Activated T-cell treated with anti-CD3 and anti-CD28 coated beads, Interleukin-2, amount 50 U/mL, for 48 hours (primary cell): ENCODE results near the gene NEK6.

Experiments used
- DNase-seq, 2 experiments: peaks; one replicate each; pipeline ENCODE4 v3.0.0-alpha.2; 2020

The NEK6 gene

DNA sequence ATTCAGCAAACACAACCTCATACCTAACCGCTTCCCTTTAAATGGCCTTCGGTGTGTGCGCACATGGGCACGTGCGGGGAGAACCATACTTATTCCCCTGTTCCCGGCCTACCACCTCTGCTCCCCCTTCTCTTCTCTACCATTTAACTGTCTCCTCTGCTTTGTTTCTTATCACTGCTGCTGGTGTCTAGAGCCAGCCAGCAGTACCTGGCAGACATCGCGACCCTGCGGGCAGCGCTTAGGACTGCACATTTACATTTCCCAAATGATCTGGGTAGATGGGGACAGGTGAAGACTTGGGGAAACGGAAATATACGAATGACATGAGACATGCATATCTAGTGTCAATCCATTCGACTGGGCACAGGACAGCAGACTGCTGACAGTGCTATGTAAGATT, 100.9 kb downstream of the NEK6 start:
- DNase-seq, result no peak

DNA sequence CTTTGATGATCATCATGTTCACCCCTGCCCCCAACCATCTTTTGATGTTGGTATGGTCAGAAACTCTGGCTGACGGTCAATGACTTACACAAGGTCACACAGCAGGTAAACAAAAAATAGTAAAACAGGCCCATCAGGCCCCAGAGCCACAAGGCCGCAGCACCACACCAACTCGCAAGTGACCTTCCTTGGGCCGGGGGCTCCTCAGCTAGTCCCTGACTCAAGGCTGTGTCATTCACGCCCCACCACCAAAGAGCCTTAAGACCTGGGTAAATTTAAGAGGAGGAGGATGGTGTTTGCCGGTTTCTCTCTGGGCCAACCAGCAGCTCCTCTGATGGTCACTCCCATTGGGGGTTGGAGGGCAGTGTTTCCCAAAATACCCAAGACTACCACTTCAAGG, 101.7 kb downstream of the NEK6 start:
- no peak for DNase-seq

DNA sequence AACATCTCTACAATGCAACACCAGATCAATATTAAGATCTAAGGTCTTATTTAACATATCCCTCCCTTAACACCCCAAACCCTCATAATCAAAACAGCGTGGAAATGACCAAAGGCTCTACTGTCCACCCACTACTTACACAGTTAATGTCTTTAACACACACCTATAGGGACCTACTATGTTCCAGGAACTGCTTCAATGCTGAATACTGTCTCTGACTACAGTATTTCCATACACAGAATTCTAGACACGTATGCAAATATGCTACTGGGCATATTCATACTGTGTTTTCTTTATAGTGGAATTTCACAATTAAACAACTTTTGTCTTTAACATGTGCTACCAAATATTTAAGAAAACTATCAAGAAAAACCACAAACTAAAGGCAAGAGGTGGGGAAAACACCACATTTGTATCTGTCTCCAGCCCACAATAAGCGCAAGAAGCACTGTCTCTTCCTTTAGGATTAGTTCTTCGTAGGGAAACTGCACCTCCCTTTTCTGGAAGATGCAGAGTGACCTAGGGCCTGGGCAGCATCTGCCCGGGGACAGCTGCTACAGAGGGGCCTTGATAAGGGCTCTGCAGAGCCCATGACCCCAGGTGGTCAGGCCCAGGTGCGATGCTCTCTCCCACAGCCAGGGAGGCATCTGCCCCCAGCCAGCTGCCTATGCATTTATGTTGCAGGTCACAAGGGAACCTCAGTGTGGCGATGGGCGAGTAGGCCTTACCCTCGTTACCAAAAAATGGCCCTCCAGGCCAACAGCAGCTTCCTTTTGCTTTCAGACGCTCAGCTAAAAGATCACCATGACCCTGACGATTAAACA, 102.3 kb downstream of the NEK6 start:
- no peak for DNase-seq

DNA sequence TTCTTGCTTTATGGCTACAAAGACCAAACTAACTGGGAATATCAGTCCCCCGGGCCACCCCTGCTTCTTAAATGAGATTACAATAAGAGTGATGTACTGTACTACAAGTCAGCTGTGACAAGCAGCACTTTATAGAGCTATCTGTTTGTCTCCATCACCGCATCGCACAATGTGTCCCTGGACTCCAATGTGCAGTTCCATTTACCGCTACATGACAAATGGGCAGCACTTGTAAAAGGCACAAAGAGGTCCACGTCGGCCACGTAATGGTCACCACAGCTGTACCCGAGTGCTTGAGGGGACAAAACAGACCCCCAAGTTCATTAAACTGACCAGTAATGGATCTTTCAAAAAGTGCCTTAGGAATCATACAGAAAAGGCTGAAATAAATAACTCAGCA, 103.4 kb downstream of the NEK6 start:
- no peak for DNase-seq

DNA sequence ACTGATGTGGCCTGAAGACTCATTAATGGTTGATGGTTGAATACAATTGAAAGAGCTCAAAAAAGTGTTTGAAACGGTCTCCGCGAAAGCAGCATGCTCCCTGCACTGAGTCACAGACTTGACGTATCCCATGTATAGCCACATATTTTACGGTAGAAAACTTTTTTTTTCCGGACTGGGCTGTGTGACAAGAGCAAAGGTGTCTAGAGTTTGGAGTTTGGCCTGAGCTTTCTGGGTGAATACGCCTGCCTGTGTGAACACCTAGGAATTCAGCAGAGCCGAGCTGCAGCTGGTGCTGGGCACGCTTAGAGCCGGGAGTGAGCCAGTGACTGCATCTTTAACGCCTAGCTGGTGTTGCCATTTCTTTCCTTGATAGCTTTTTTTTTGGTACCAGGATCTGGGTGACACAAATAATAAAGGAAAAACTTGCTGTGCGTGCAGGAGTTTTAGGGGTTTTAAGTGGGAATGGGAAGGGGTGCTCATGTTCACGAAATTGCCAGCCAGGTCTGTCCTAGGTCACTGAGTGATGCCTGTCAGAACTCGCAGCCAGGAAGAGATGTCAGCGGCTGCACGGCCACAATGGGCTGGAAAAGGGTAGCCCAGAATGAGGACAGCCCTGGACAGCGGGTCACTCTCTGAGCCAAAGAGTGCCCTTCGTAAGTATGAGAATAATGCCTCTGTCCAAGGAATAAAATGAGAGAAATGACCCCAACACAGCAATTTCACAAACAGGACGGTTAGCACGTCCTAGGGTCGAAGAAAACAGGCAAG, 105.8 kb downstream of the NEK6 start:
- no peak for DNase-seq

DNA sequence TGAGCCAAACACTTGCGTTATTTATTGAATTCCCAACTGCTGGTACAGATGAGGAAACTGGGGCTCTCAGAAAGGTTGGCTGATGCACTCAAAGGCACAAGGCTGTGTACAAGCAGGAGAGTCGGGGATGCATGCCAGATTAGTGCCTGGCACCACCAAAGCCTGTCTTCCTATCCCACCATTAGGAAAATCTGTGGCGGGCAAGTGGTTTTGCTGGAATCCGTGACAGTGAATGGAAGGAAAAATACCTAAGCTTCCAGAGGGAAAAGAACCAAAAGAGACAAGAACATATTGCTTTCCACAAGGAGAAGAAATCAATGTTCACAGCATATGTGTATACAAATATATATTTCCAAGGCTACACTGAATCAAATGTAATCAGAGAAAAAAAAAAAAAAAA, 106.4 kb downstream of the NEK6 start:
- DNase-seq, result no peak

DNA sequence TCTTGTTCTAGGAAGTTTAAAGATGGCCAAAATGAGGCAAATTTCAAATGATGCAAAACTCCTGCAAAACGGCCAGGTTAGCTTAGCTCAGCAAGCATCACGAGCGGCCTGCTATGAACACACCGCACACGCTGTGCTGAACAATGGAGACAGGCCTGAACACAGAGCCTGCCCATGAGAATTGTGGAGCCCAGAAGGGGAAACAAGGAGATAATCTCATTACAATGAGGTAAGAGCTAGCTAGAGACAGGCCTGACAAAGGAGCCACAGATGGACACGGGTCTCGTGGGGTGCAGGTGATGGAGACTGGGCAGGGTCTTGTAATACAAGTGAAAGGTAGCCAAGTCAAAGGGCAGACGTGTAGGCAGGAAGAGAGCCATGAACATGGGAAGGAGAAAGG, 107.3 kb downstream of the NEK6 start:
- no peak for DNase-seq

DNA sequence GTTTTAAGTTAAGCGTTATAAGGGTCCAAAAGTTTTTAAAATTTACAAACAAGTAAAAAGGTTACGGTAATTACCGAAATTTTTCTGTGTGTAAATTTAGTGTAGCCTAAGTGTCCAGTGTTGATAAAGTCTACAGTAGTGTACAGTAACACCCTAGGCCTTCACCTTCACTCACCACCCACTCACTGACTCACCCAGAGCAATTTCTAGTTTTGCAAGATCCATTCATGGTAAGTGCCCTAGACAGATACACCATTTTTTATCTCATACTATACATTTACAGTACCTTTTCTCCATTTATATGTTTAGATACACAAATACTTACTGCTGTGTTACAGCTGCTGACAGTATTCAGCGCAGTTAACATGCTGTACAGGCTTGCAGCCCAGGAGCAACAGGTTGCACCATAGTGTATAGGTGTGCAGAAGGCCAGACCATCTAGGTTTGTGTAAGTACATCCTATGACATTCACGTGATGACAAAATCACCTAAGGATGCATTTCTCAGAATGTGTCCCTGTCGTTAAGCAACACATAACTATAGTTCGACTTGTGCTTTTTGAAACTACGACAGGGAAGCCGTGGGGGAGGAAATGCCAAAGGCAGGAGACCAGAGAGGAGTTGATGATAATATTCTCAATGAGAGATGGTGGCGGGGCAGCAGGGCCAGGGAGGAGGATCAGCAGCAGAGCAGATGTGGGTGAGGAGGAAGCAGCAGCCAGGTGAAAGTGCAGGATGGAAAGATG, 108.9 kb downstream of the NEK6 start:
- DNase-seq, result no peak

DNA sequence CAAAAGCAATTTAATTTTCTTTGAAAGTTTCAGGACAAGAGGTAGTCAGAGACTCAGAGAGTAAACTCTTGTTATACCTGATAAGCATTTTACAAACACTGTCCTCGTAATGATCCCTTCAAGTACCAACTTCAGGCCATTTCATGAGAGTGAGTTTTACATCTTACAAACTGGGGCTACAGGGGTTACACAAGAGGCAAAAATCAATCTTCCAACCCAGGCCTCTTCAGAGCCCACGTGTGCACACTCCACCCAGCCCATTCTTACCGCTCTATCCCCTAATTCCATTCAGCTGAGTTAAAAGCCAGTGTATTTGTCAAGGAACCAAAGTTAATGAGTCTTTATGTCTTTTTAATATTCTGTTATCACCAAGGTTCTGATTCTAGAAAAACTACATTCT, 110.9 kb downstream of the NEK6 start:
- no peak for DNase-seq

DNA sequence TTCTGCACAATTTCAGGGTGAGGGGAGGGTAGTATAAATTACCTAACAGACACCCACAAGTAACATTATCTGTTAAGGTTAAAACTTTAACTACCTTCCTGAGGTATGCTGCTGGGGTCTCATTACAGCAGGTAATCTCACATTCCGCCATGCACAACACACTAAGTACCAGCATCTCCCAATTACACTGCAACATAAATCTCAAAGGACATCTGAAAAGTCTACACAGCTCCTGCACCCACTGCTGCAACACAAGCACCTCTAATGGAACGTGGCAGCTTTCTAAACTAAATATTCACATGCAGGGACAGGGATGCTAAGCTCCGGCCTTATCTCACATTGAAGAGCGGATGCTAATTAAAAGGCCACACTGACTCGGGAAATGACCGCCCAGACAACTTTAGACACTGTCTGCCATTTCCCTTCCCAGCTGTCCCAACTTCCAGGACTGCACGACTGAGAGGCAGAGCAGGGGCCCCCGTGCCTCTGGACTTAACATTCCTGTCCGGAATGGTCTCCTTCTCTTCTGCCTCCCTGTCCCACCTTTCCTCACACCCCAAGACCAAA, 111.6 kb downstream of the NEK6 start:
- no peak for DNase-seq

DNA sequence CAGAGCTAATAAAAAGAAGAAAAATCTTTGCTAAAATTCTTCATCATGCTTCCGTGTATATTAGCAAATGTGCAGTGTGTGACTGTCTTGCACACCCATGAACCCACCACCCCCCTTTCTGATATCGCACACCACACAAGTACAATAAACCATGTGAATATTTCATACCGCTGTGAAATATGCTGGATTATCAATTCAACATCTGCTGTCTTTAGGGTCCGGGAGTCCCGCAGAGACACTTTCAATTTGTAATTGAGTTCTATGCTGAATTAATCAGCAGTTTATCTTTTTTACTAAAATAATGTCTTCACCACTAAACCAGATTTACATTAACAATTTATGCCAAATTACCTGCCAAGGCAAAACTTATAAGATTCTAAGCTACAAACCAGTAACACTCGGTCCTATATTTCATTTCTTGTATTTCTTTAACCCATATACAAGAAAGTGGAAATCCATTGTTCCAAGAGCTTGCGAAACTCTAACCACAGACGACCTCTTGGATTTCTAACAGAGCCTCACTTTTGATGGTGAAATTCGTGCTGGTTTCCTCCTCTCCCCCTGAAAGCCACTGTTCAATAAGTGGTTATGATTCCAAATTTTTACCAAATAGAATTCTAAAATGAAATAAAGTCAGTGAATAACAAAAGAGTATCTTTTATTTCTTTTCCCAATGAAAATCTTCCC, 113.3 kb downstream of the NEK6 start:
- DNase-seq, result no peak

DNA sequence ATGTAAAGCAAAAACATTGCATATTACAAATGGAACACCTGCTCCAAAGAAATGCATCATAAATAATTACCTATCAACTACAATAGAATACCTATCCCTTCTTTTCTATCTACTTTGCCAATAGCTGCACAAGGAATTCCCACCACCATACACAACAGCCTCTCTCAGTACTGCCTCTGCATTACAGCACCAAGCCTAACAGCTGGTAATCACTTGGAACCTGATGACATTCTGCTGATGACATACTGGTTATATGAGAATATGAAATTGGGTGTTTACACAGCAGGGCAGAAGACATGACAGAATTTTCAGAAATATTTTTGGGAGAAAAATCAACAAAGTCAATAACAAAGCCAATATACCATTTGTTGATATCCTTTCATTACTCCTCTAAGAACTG, 114.3 kb downstream of the NEK6 start:
- no peak for DNase-seq

DNA sequence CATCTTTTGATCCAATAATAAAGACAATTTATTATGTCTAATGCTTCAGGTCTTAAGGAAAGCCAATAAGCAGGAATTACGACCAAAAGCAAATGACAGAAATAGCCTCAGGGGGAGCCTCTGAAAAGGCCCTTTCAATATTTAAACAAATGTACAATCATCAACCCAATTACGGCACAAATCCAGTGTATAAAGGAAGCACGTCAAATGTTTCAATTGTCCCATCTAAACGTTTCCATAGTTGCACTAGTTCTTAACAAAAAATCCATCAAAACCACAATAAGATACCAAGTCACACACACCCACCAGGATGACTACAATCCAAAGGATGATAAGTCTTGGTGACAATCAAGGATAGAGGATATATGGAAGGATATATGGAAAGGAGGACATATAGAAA, 115.6 kb downstream of the NEK6 start:
- no peak for DNase-seq

DNA sequence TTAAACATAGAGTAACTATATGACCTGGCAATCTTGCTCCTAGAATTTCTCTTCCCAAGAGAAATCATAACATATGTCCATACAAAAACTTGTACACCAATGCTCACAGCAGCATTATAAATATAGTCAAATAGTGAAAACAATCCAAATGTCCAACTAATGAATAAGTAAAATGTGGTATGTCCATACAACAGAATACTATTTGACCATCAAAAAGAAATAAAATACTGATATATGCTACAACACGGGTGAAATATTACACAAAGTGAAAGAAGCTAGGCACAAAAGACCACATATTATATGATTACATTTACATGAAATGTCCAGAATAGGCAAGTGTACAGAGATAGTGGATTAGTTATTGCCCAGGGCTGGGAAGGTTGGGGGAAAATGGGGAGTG, 116.1 kb downstream of the NEK6 start:
- DNase-seq, result no peak

DNA sequence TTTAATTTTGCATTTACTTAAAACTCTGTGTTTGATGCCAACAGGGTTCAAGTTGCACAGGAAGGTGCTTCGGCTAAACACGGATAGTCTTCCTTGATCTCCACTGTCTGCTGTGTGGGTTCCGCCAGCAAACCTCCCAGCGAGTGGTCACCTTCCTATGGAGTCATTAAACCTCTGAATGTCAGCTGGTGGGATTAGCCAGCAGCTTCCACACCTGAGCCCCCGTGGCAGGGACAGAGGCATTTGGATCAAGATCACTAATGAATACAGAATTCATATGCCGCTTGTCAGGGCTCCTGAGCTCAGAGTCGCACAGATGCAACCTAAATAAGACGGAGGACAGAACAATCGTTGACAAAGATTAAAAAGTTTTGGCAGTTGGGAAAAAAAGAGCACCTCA, 118.0 kb downstream of the NEK6 start:
- no peak for DNase-seq

DNA sequence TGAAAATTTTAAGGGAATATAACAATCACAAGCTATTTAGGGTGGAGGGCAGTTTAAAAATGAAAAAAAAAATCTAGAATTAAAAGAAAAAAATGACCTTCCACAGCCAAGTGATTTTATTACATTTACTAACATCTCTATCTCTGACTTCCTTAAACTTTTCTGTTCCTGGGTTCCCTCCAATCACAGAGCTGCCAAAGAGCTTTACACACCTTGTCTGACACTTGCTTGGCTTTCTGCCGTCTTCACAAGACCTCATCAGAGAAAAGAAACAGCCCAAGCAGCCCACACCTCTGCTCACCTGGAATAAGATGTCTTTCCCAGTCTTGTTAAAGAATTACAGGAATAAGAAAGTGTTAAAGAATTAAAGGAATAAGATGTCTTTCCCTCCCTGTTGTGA, 118.6 kb downstream of the NEK6 start:
- DNase-seq, result no peak

DNA sequence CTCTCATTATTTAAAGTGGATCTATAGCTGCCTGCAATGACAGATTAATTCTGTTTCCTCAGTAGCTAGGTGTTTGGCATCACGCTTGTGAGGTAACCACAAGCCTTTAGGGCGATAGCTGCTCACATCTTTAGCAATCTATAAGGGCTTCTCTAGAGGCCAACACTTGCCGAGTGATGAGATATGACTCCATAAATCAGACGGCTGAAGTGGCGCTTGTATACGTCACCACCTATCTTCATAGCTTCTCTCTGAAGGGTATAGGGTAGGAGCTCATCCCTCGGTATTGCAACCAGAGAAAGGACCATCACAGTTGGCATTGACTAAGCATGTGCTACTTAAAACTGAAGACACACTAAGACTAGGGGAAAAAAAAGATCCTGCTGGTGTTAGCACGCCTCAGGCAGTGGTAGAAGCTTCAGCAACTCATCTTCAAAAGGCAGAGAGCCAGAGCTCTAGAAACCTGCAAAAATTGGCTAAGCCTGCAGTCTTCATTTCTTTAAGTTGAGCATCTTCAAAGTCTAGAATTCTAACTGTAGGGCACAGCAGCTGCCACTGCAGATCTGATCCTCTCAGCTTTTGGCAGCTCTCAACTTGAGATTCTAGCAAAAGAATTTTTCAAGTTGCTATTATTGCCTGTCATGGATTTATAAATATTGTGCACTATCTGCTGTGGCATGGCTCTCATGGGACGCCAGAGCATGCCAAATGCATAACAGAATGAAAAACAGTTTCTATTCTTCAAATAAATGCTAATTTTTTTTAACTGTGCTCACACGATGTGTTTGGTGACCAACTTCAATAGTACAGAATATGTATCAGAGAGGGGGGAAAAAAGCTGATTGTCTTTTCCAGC, 120.0 kb downstream of the NEK6 start:
- no peak for DNase-seq

DNA sequence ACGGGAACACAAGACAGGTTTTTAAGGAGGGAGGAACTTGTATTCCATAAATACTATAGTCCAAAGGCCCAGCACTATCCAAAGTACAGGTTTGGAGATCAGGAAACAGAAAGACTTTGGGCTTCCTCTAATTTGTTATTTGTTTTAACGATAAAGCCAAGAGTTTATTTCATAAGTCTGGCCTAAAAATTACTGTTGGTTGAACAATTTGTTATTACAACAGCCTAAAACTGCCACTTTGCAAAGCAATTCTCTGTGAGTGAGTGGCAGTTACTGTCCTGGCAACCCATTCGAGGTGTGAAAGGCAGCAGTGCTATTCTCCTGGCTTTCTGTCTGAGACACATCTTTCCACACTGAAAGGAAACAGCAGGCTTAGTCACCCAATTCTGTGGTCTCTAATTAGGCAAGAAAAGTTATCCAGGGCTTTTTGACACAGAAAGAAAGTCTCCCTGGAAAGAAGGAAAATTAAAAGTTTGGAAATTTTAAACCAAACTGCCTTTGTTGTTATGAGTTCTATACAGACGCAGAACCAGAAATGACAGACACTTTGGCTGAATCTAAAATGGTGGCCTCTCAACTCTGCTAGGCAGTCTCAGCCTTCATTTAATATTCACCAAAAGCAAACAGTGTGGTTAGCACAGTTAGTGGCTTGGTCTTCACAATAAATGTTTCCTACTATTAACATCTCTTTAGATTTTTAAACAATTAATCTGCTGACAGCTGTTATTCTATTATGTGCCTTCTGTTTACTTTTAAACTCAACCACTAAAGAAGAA, 123.6 kb downstream of the NEK6 start:
- DNase-seq, result no peak

DNA sequence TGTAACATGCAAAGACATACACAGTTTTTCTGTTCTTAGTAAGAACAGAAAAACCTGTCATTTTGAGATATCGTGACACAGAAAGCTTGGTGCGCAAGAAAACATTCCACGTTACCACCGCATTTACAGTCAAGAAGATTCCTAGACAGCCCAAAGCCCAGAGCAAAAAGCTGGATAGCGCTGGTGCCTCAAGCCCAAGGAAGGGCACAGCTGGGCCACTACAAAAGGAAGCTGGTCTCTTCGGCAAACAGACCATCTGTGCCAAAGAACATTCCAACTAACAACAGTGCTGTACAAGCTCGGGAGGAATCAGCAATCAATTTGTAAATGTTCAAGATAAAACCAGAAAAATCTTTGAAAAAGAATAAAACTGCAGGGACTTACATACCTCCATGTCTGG, 126.5 kb downstream of the NEK6 start:
- no peak for DNase-seq

DNA sequence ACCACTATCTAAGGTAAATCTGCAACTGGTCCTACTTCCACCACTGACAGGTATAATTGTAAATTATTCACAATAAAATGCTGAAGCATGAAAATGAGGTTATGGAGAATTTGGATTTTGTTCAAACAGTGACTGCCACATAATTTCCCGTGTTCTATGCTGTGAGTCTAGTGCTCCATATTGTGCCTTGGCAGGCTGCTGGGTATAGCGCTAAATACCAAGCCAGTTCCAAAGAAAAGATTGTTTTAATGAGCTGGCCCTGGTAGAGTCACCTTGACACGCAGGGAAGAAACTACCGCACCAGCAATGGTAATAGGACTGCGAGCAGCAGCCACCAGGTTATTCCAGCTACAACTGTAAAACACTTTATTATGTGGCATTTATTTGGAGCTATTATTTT, 127.1 kb downstream of the NEK6 start:
- DNase-seq, result no peak

DNA sequence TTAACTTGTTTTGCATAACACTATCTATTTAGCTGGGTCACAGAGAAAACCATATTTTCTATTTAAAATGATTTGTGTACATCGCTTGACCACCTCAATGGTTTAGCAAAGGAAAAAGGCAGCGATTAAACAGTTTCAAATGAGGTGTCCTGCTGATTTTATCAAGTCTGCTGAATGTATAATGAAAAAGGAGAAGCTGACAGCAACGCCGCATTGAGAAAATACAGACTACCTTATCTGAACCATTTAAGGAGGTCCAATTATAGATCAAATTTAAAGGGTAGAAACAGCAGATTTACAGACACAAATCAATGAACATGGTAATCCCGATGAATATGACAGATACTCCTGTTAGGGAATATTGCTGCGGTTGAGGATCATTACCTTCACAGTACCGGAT, 127.9 kb downstream of the NEK6 start:
- no peak for DNase-seq
